SK-N-SH (cell line): ENCODE measurements around the gene SCN9A.

ENCODE experiments used
- CHD2 ChIP-seq: fragments of 150-350 bp; IDR thresholded peaks from 2 replicates; pipeline ENCODE4 v1.6.1; 2018; ENCODE audit warnings: low read length; ENCODE audit not compliant: partially characterized antibody
- CTCF ChIP-seq: fragments of 200-600 bp; sonication (generic); IDR thresholded peaks from 2 replicates; pipeline ENCODE4 v1.6.1; 2017; ENCODE audit warnings: antibody characterized with exemption, mild to moderate bottlenecking, moderate library complexity
- POLR2AphosphoS5 ChIP-seq: IDR thresholded peaks from 2 replicates; pipeline ENCODE4 v1.6.1; 2012; ENCODE audit warnings: low read depth, low read length
- TAF1 ChIP-seq: IDR thresholded peaks from 2 replicates; pipeline ENCODE4 v1.6.1; 2012; ENCODE audit warnings: low read depth, mild to moderate bottlenecking, low read length, moderate library complexity, borderline replicate concordance

GRCh38 chr2:166314022-166314759 lies 61.6 kb downstream of the SCN9A start:
- TF ChIP-seq CTCF (no peak), TAF1 (no peak), CHD2 (no peak), POLR2AphosphoS5 (no peak; the same call in 1 of the 2 replicates)
